GM18861 (cell line): ENCODE results near the gene PLEKHA6.

Experiments used
- ATAC-seq: cut with Tn5 transposase; IDR thresholded peaks from one replicate; pipeline ENCODE4 v1.9.1; 2021; ENCODE audit not compliant: unreplicated experiment

The PLEKHA6 gene

GRCh38 chr1:204192589-204193352, 167.0 kb downstream of the PLEKHA6 start:
- ATAC-seq: no peak

DNA sequence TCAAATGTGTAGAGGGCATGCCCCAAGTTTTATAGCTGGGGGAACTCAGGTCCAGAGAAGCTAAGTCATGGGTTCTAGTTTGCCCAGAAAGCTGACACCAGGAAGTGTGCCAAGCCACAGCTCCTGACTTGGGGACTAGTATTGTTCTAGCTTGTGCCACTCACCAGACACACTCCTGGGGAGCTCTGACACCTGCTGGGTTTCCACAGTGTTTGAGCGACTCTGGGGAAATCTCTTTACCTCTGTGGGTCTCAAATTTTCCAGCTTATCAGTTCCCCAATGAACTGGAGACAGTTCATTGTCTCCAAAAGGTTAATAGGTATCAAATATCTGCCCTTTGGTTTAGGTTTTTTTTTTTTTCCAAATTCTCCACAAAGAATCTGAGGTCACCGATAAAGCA, 167.7 kb downstream of the PLEKHA6 start:
- no peak for ATAC-seq

DNA sequence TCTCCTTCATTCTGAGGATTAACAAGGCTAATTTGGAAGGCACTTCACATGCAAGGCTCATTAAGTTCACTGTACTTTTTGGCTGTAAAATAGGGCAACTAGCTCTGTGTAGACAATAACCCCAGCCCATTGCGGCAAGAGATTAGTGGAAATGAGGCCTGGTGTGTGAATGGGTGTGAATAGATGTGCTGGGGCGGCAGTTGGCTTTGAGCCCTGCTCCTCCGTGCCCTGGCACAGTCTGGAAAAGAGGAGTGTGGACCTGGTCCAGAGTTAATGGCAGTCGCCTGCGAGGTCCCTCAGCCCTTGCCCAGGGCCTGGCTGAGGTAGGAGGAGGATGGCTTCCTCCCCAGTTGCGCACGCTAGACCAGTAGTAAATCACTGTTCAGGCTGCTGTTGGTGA, 168.3 kb downstream of the PLEKHA6 start:
- no peak for ATAC-seq

- no peak for ATAC-seq
Measured at GRCh38 chr1:204190212-204191211, 169.2 kb downstream of the PLEKHA6 start.

GRCh38 chr1:204188959-204189639, 170.6 kb downstream of the PLEKHA6 start:
- ATAC-seq: no peak

DNA sequence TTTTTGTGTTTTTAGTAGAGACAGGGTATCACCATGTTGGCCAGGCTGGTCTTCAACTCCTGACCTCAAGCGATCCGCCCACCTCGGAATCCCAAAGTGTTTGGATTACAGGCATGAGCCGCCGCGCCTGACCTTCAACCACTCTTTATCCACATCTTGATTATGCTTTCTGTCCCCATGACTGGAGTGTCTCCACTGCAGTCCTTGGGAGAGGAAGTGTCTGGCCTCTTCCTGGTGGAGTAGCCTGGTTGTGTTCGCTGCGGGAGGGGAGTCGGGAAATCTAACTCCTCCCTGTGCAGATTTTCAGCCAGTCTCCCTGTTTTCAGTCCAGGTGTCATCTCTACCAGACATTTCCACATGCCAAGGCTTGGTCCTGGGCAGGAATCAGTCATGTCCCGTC, 173.1 kb downstream of the PLEKHA6 start:
- no peak for ATAC-seq

DNA sequence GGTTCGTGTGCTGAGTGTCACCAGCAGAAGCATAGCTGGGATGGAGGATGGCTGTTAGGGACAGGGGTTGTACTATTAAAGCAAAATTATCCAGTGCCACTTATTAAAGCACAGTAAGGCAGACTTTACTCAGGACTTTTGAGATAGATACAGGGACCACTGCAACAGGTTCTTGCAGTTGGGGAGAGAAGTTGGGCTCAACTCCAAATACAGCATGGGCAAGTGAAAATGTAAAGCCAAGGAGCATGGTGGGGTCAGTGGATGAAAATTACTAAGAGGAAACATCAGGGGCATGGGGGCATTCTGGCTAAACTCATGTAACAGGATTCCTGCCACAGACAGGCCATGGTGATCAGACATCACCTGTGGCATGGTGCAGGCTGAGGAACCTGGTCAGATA, 178.6 kb downstream of the PLEKHA6 start:
- ATAC-seq: no peak

DNA sequence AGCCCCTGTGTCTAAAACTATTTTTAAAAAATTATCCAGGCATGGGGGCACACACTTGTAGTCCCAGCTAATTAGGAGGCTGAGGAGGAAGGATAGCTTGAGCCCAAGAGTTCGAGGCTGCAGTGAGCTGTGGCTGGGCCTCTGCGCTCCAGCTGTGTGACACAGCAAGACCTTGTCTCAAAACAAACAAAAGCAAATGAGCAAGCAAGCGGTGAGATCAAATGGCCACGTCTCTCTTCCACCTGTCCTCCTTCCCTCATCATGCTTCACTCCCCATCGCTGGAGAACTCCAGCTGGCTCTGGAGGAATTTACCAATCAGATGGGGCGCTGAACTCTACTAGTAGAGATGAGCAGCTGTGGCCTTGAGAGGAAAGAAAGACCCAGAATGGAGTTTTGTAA, 179.6 kb downstream of the PLEKHA6 start:
- ATAC-seq: no peak

GRCh38 chr1:204178487-204179281, 181.0 kb downstream of the PLEKHA6 start:
- ATAC-seq: no peak

- no peak for ATAC-seq
Measured at GRCh38 chr1:204177133-204177532, 182.6 kb downstream of the PLEKHA6 start.

DNA sequence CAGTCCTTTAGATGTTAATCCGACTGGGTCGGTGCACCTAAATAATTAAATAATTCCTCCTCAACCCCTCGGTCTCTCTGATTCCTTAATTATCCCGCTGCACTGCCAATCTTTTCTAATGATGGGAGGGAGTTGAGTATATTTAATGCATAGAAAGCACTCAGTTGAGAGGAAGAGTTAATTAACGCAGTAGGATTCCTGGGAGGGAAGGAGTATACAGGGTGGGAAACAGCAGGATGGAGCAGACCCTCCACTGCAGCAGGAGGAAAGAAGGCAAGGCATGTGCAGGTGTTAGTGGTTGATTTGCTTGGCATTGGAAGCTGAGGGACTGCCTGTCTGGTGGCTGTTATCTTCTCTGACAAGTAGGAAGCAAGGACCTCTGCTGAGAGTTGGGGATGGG, 183.7 kb downstream of the PLEKHA6 start:
- no peak for ATAC-seq

- ATAC-seq: no peak
Measured at GRCh38 chr1:204174958-204175357, 184.8 kb downstream of the PLEKHA6 start.

DNA sequence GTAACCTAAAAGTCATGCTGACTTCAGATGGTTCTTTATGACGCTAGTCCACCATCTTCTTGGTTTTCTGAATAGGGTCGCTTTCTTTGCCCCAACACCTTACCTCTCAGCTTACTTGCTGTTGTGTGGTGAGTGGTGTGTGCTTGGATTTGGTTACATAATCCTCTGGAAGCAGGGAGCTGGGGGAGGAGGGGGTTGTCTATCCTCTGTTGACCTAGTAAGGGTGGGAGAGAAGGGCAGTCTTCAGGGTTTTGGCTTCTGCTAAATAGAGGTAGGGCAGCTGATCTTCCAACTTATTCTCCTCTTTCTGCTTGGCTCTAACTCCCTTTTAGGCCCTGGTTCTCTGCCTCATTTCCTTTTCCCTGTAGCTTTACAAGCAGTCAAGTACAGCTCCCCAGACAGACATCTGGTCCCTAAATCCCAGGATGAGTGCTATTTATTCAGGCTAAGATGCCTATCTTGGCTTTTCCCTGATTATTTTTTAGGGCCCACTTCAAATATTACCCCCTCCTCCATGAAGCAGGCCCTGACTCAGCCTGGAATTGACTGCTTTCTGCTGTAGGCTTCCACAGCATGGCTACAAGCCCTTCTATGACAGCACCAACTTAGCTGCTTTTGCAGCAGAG, 187.2 kb downstream of the PLEKHA6 start:
- ATAC-seq: no peak

GRCh38 chr1:204171751-204172178, 188.0 kb downstream of the PLEKHA6 start:
- no peak for ATAC-seq

DNA sequence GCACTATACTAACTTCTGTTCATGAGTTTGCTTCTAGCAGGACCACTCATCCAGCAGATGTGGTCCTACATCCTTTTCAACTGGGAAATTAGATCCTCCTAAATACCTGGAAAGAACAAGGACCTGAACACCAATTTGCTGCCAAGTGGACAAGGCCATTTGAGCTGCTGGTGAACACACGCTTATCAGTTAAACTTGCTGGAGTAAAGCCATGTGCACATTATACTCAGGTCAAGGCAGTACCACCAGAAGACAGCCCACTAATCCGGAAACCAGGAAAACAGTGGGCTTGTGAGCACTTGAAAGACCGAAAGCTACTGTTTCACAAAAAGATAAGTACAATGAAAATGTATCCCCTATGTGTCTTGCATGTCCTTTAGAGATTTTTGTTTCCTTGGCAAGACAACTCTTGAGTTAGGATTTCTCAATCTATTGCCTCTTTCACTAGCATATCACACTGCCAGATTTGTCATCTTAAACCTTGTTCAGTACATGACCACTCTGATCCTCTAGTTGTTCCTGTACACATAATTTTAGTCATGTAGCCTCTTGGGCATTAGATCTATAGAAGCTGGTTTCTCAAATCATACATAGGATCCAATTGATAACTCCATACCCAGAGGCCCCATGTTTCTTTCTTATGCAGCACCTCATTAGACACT, 189.1 kb downstream of the PLEKHA6 start:
- no peak for ATAC-seq

DNA sequence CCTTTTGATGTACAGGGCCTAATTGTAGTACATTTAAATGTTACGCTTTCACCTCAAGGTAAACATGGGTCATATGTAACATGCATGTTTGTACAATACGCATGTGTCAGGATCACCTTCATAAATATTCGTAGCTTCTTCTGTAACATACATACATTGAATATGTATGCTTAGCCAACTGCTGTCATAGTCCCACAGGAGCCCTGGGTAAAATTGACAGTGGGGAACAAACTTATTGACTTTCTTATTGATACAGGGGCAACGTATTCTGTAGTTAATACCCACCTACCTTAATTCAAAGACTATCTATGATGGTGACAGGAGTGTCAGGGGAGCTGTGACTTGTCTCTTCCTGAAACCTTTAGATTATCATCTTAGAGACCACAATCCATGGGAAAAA, 189.9 kb downstream of the PLEKHA6 start:
- no peak for ATAC-seq
